ENCODE measurements around the gene ENKUR.

Gene ENKUR

DNA sequence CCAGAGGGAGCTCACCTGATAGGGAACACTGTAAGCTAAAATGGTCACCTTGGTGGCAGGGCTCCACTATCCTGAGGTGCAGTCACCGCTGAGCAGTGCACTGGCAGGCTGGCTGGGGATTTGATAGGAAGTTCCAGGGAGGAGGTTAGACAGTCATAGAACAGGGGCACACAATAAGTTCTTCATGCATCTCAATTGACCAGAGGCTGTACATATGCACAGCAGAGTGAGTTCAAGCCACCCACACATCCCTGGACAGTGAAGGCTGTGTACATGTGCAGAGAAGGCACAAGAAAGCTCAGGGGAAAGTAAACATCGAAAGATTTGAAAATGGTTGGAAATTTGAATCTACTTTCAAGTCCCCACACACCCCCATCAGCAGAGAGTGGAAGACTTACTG lies 77.4 kb downstream of the ENKUR start:
- no peak for DNase-seq

DNA sequence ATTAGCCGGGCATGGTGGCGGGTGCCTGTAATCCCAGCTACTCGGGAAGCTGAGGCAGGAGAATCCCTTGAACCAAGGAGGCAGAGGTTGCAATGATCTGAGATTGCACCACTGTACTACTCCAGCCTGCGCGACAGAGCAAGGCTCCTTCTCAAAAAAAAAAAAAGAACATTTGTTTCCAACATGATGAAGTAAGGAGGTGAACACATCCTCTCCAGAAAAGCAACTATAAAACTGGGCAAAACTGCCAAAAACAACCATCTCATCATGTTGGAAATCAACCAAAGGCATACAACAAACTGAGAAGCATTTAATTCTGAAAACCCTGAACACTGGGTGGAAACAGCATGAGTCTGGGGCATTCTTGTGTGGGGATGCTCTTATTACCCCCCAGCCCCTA lies 77.9 kb downstream of the ENKUR start:
- no peak for DNase-seq

- no peak for DNase-seq
Measured at GRCh38 chr10:24935504-24936292, 80.3 kb downstream of the ENKUR start.

All from fibroblast of skin of right biceps (primary cell).